ENCODE measurements around the gene KCNK6. TPM values are rescaled to one million over a fixed set of nuclear protein-coding genes. Genes with fewer than 3 reads are reported as not detected.
A peak's percentile ranks its signal among the peaks of the same experiment; 100 is the strongest.

Gene KCNK6
- total RNA-seq, 6 experiments from 2014 or later: 1.1 to 3.1 (median 2.2) TPM

GRCh38 chr19:38367041-38367440 lies 47.4 kb downstream of the KCNK6 start:
- intact Hi-C loops (cut with DNase I): no loop called here
- WGBS (ENCODE audit: insufficient coverage, low coverage, low lambda C conversion rate, missing lambda C conversion rate): 64% methylated on average over 5 of the region's 12 CpGs

GRCh38 chr19:38369584-38369983 lies 49.9 kb downstream of the KCNK6 start:
- Histone ChIP-seq H3K4me3 (no peak overlapping the region), H3K9me3 (no peaks in the 10 kb centered on the region), H3K27me3 (no peaks in the 10 kb centered on the region), H3K4me1 (no peaks in the 10 kb centered on the region), H3K27ac (no peak overlapping the region), H3K36me3 (no peaks in the 10 kb centered on the region)
- DNase-seq: no peak
- no peak for ATAC-seq
- 58% methylated on average over 2 of the region's 2 CpGs for WGBS (ENCODE audit: insufficient coverage, low coverage, low lambda C conversion rate, missing lambda C conversion rate)
- TF ChIP-seq CTCF (IDR thresholded peaks at IDR 0.05) (no peak), POLR2A (IDR thresholded peaks at IDR 0.05) (no peak)
- intact Hi-C loops (cut with DNase I): no loop called here

More at GRCh38 chr19:38367041-38367440, 47.4 kb downstream of the KCNK6 start:
- Histone ChIP-seq H3K4me1 (peaks cover 0 to 8% (median 0%) of the 10 kb centered on the region in 4 donors), H3K9me3 (no peaks in the 10 kb centered on the region), H3K36me3 (no peaks in the 10 kb centered on the region), H3K27me3 (peaks cover 0 to 11% of the 10 kb centered on the region in 2 donors), H3K27ac (no peak overlapping the region), H3K4me3 (no peak overlapping the region)
- DNase-seq (no peak), ATAC-seq (no peak)
- no peak for TF ChIP-seq POLR2A (IDR thresholded peaks at IDR 0.05)

GRCh38 chr19:38370299-38370698 lies 50.7 kb downstream of the KCNK6 start:
- TF ChIP-seq POLR2A (IDR thresholded peaks at IDR 0.05) (no peak), CTCF (IDR thresholded peaks at IDR 0.05) (no peak)
- H3K27ac ChIP-seq: no peak overlapping the region
- H3K36me3 ChIP-seq: no peaks in the 10 kb centered on the region
- no peak overlapping the region for H3K4me3 ChIP-seq
- DNase-seq (no peak), ATAC-seq (no peak)
- no peaks in the 10 kb centered on the region for H3K27me3 ChIP-seq
- peaks cover 0 to 2% (median under 1%) of the 10 kb centered on the region in 4 donors for H3K4me1 ChIP-seq
- intact Hi-C loops (cut with DNase I): no loop called here
- 47% methylated on average over 6 of the region's 12 CpGs for WGBS (ENCODE audit: insufficient coverage, low coverage, low lambda C conversion rate, missing lambda C conversion rate)
- no peaks in the 10 kb centered on the region for H3K9me3 ChIP-seq

GRCh38 chr19:38371081-38371480 lies 51.4 kb downstream of the KCNK6 start:
- TF ChIP-seq CTCF (IDR thresholded peaks at IDR 0.05): no peak
- no peak for TF ChIP-seq POLR2A (IDR thresholded peaks at IDR 0.05)
- intact Hi-C loops (cut with DNase I): no loop called here

GRCh38 chr19:38373907-38374331 lies 54.3 kb downstream of the KCNK6 start:
- Histone ChIP-seq H3K27me3 (no peaks in the 10 kb centered on the region), H3K9me3 (no peaks in the 10 kb centered on the region), H3K4me3 (peak overlapping the region; percentile 32 to 82 (median 81)), H3K27ac (peak overlapping the region; percentile 43 to 58 (median 57)), H3K4me1 (peaks cover 0 to 8% (median 3%) of the 10 kb centered on the region in 4 donors), H3K36me3 (peaks cover 0 to 4% (median under 1%) of the 10 kb centered on the region in 4 donors)
- no peak for TF ChIP-seq POLR2A (IDR thresholded peaks at IDR 0.05)
- no peak for TF ChIP-seq CTCF (IDR thresholded peaks at IDR 0.05)
- DNase-seq: no peak
- intact Hi-C loops (cut with DNase I): no loop called here
- 65% methylated on average over 6 of the region's 6 CpGs for WGBS (ENCODE audit: insufficient coverage, low coverage, low lambda C conversion rate, missing lambda C conversion rate)
- no peak for ATAC-seq

More at GRCh38 chr19:38371081-38371480, 51.4 kb downstream of the KCNK6 start:
- ATAC-seq: no peak
- H3K27me3 ChIP-seq: no peaks in the 10 kb centered on the region
- no peak overlapping the region for H3K4me3 ChIP-seq
- H3K4me1 ChIP-seq: peaks cover 0 to 8% (median 3%) of the 10 kb centered on the region in 4 donors
- no peak overlapping the region for H3K27ac ChIP-seq
- H3K9me3 ChIP-seq: no peaks in the 10 kb centered on the region
- no peak for DNase-seq
- no peaks in the 10 kb centered on the region for H3K36me3 ChIP-seq
- 61% methylated on average over 4 of the region's 6 CpGs for WGBS (ENCODE audit: insufficient coverage, low coverage, low lambda C conversion rate, missing lambda C conversion rate)
